Measurements from ENCODE around the gene S100A6.

DNA sequence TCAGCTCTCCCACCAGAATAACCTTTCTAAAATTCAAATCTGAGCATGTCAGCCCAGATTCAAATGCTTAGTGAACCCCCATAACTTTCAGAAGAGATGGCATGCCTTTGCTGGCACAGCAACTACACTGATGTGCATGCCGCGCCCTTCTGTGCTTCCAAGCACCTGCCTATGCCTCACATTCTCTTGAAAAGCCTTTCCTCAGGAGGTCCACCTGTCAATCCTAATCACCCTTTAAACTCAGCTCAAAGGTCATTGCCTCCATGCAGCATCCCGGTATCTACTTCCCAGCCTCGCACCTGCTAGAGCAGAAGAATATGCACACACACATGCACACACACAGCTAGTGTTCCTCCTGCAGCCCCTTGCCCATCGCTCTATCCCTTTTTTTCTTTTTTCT, 35.1 kb upstream of the S100A6 start:
- TF ChIP-seq, protein P1, sequence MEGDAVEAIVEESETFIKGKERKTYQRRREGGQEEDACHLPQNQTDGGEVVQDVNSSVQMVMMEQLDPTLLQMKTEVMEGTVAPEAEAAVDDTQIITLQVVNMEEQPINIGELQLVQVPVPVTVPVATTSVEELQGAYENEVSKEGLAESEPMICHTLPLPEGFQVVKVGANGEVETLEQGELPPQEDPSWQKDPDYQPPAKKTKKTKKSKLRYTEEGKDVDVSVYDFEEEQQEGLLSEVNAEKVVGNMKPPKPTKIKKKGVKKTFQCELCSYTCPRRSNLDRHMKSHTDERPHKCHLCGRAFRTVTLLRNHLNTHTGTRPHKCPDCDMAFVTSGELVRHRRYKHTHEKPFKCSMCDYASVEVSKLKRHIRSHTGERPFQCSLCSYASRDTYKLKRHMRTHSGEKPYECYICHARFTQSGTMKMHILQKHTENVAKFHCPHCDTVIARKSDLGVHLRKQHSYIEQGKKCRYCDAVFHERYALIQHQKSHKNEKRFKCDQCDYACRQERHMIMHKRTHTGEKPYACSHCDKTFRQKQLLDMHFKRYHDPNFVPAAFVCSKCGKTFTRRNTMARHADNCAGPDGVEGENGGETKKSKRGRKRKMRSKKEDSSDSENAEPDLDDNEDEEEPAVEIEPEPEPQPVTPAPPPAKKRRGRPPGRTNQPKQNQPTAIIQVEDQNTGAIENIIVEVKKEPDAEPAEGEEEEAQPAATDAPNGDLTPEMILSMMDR (IDR thresholded peaks at IDR 0.05), result no peak
- no peak for TF ChIP-seq EZH2 (IDR thresholded peaks at IDR 0.05; ENCODE audit: borderline replicate concordance, insufficient read depth, low read depth, low read length, poor library complexity, severe bottlenecking)
